CD4-positive, alpha-beta T cell treated with Interleukin-10 for 1 hour (primary cell): ENCODE measurements around the gene MAGI3.
A peak's percentile ranks its signal among the peaks of the same experiment; 100 is the strongest.
"Not testable (repeated sequence)": the region's sequence is repeated elsewhere in the genome, so short reads cannot be mapped to it uniquely, and the experiment has no call there.

Experiments used
- DNase-seq: peaks from one replicate; pipeline ENCODE4 v3.0.0-alpha.2; 2020

MAGI3 gene

GRCh38 chr1:113444857-113445256 is 54.5 kb downstream of the MAGI3 start:
- DNase-seq: no peak

- no peak for DNase-seq
Observed at GRCh38 chr1:113451710-113452109, 61.4 kb downstream of the MAGI3 start.

GRCh38 chr1:113452921-113453770 is 62.8 kb downstream of the MAGI3 start:
- peak; percentile 29 for DNase-seq

GRCh38 chr1:113453771-113454083 is 63.4 kb downstream of the MAGI3 start:
- no peak for DNase-seq

- DNase-seq: no peak
Observed at GRCh38 chr1:113455374-113455773, 65.1 kb downstream of the MAGI3 start.

- no peak for DNase-seq
Observed at GRCh38 chr1:113456967-113457366, 66.7 kb downstream of the MAGI3 start.

GRCh38 chr1:113459279-113459678 is 69.0 kb downstream of the MAGI3 start:
- DNase-seq: no peak

- DNase-seq: no peak
Observed at GRCh38 chr1:113467991-113468390, 77.7 kb downstream of the MAGI3 start.

- not testable (repeated sequence) for DNase-seq
Observed at GRCh38 chr1:113478427-113479195, 88.3 kb downstream of the MAGI3 start.

- no peak for DNase-seq
Observed at GRCh38 chr1:113479713-113480676, 89.7 kb downstream of the MAGI3 start.

- DNase-seq: not testable (repeated sequence)
Observed at GRCh38 chr1:113485131-113485530, 94.8 kb downstream of the MAGI3 start.

GRCh38 chr1:113488576-113489177 is 98.4 kb downstream of the MAGI3 start:
- DNase-seq: no peak

GRCh38 chr1:113490384-113490783 is 100.1 kb downstream of the MAGI3 start:
- DNase-seq: no peak

GRCh38 chr1:113493533-113493932 is 103.2 kb downstream of the MAGI3 start:
- no peak for DNase-seq

GRCh38 chr1:113505357-113505756 is 115.0 kb downstream of the MAGI3 start:
- no peak for DNase-seq

GRCh38 chr1:113507552-113508214 is 117.4 kb downstream of the MAGI3 start:
- no peak for DNase-seq

GRCh38 chr1:113508364-113509164 is 118.2 kb downstream of the MAGI3 start:
- no peak for DNase-seq

- DNase-seq: not testable (repeated sequence)
Observed at GRCh38 chr1:113509766-113510165, 119.5 kb downstream of the MAGI3 start.

- DNase-seq: no peak
Observed at GRCh38 chr1:113511269-113511668, 121.0 kb downstream of the MAGI3 start.

GRCh38 chr1:113515498-113515897 is 125.2 kb downstream of the MAGI3 start:
- no peak for DNase-seq

GRCh38 chr1:113517346-113517745 is 127.0 kb downstream of the MAGI3 start:
- DNase-seq: no peak
